Endothelial cell of umbilical vein (primary cell): ENCODE measurements around the gene CNKSR3. TPM values are rescaled to one million over a fixed set of nuclear protein-coding genes. Genes with fewer than 3 reads are reported as not detected.

Experiments
- BruUV-seq: library from RNA; stranded (reverse); fragments of 400-500 nt; replicated peaks from 2 replicates; lab custom pipeline; 2021; lab: Mats Ljungman, UMichigan
- CTCF ChIA-PET: fragments of 300-600, 350-600 bp; sonication (Branson Sonifier 250); formaldehyde crosslinking; loops from one replicate; lab custom pipeline; 2021; ENCODE audit warnings: antibody characterized with exemption, inconsistent platforms; lab: Charles Lee
- POLR2A ChIA-PET: fragments of 300-600, 350-600 bp; sonication (Branson Sonifier 250); formaldehyde crosslinking; loops from one replicate; lab custom pipeline; 2021; ENCODE audit warnings: antibody characterized with exemption, inconsistent platforms; lab: Charles Lee
- DNase-seq: peaks from one replicate; pipeline ENCODE4 v3.0.0-alpha.2; 2011; ENCODE audit warnings: low read depth, low spot score
- FAIRE-seq: peaks from 2 replicates; lab custom pipeline; 2011; peaks lifted over from hg19 to GRCh38; lab: Jason Lieb, UNC
- H2AFZ ChIP-seq: 2 replicates; pipeline ENCODE4 v1.6.0; 2012; ENCODE audit warnings: low read depth, low read length, control low read depth, inconsistent platforms
- H3K27ac ChIP-seq: 2 replicates; pipeline ENCODE4 v1.5.1; 2011; ENCODE audit warnings: low read depth, mild to moderate bottlenecking, control low read depth, low read length, moderate library complexity; ENCODE audit not compliant: insufficient read depth
- H3K27me3 ChIP-seq, 2 experiments: 2 replicates each; pipeline versions ENCODE4 v1.6.0 to v1.6.1; 2011; ENCODE audit warnings: low read length in 2 of 2, mixed read lengths in 1 of 2; ENCODE audit not compliant: control insufficient read depth in 2 of 2, insufficient read depth in 2 of 2
- H3K36me3 ChIP-seq, 2 experiments: 2 replicates in 1 of 2; 3 replicates in 1 of 2; pipeline ENCODE4 v1.5.1; 2011; ENCODE audit warnings: low read length in 2 of 2, mild to moderate bottlenecking in 1 of 2, moderate library complexity in 1 of 2; ENCODE audit not compliant: control insufficient read depth in 2 of 2, insufficient read depth in 2 of 2; ENCODE audit errors: extremely low read depth in 1 of 2
- H3K4me1 ChIP-seq: 3 replicates; pipeline ENCODE4 v1.5.1; 2011; ENCODE audit warnings: mild to moderate bottlenecking, low read length; ENCODE audit not compliant: control insufficient read depth, insufficient read depth; ENCODE audit errors: extremely low read depth
- H3K4me2 ChIP-seq: 2 replicates; pipeline ENCODE4 v1.6.1; 2011; ENCODE audit warnings: low read length, control low read depth, mixed read lengths; ENCODE audit not compliant: insufficient read depth
- H3K4me3 ChIP-seq, 3 experiments: fragments of 200-600 bp in 1 of 3; sonication (generic), shearing (Covaris generic) in 1 of 3; replicated peaks in 1 of 3; 2 replicates each; pipeline ENCODE4 v1.5.1; 2011 to 2016; ENCODE audit warnings: control low read depth in 3 of 3, low read length in 3 of 3, mild to moderate bottlenecking in 2 of 3, inconsistent platforms in 1 of 3, low read depth in 1 of 3, moderate library complexity in 1 of 3; ENCODE audit not compliant: insufficient read depth in 1 of 3
- H3K79me2 ChIP-seq: 2 replicates; pipeline ENCODE4 v1.6.0; 2012; ENCODE audit warnings: low read length, inconsistent platforms; ENCODE audit not compliant: control insufficient read depth, insufficient read depth
- H3K9ac ChIP-seq: replicated peaks from 2 replicates; pipeline ENCODE3; 2011; ENCODE audit warnings: low read length, control low read depth; ENCODE audit not compliant: insufficient read depth; ENCODE audit errors: extremely low read depth
- H3K9me1 ChIP-seq: replicated peaks from 3 replicates; pipeline ENCODE4 v1.6.0; 2011; ENCODE audit warnings: mild to moderate bottlenecking, low read length; ENCODE audit not compliant: control insufficient read depth, insufficient read depth; ENCODE audit errors: extremely low read depth
- H3K9me3 ChIP-seq: replicated peaks from 2 replicates; pipeline ENCODE4 v1.5.1; 2012; ENCODE audit warnings: low read length, inconsistent platforms; ENCODE audit not compliant: control insufficient read depth, insufficient read depth
- H4K20me1 ChIP-seq: replicated peaks from 2 replicates; pipeline ENCODE3; 2011; ENCODE audit warnings: mild to moderate bottlenecking, low read length; ENCODE audit not compliant: control insufficient read depth, insufficient read depth; ENCODE audit errors: extremely low read depth
- CTCF ChIP-seq, 2 donors: IDR thresholded peaks; 1 replicate in 1 of 2; 2 replicates in 1 of 2; pipeline ENCODE4 v1.5.1; 2011; ENCODE audit warnings: low read length in 2 of 2, mild to moderate bottlenecking in 2 of 2, moderate library complexity in 2 of 2, control low read depth in 1 of 2, inconsistent platforms in 1 of 2, low read depth in 1 of 2; ENCODE audit not compliant: insufficient read depth in 1 of 2; ENCODE audit errors: extremely low read depth in 1 of 2
- EZH2 ChIP-seq: IDR thresholded peaks from 2 replicates; pipeline ENCODE4 v1.6.1; 2012; ENCODE audit warnings: borderline replicate concordance, low read depth, mild to moderate bottlenecking, moderate library complexity, low read length, inconsistent platforms; ENCODE audit not compliant: severe bottlenecking
- FOS ChIP-seq: IDR thresholded peaks from 2 replicates; pipeline ENCODE4 v1.6.1; 2011; ENCODE audit warnings: mild to moderate bottlenecking, low read length, moderate library complexity, borderline replicate concordance; ENCODE audit not compliant: insufficient read depth
- GATA2 ChIP-seq: IDR thresholded peaks from 2 replicates; pipeline ENCODE4 v1.7.0; 2011; ENCODE audit warnings: low read depth, mild to moderate bottlenecking, moderate library complexity, mixed read lengths, low read length; ENCODE audit not compliant: insufficient read length, insufficient read depth
- JUN ChIP-seq: IDR thresholded peaks from 2 replicates; pipeline ENCODE4 v1.6.1; 2011; ENCODE audit warnings: borderline replicate concordance, low read depth; ENCODE audit not compliant: insufficient read length, insufficient read depth
- MAX ChIP-seq: IDR thresholded peaks from 2 replicates; pipeline ENCODE4 v1.6.1; 2011; ENCODE audit not compliant: insufficient read depth, insufficient read length
- MYC ChIP-seq: IDR thresholded peaks from one replicate; pipeline ENCODE4 v1.6.1; 2011; ENCODE audit warnings: mild to moderate bottlenecking, low read depth, low read length
- POLR2A ChIP-seq: IDR thresholded peaks from 2 replicates; pipeline ENCODE4 v1.6.1; 2012; ENCODE audit warnings: low read depth, mild to moderate bottlenecking, control low read depth, low read length
- POLR2AphosphoS5 ChIP-seq: IDR thresholded peaks from 2 replicates; pipeline ENCODE4 v1.6.1; 2012; ENCODE audit warnings: low read depth, mild to moderate bottlenecking, control low read depth, low read length, moderate library complexity; ENCODE audit not compliant: insufficient read depth
- dilution Hi-C: fragments of 300-500 bp; cut with MboI; formaldehyde crosslinking; loops from one replicate; pipeline ENCODE4 v1.15.0; 2019; ENCODE audit warnings: low sequenced_read_pairs; ENCODE audit not compliant: extremely low pct_ligation_motif_present
- intact Hi-C: fragments of 100-400 bp; cut with micrococcal nuclease; formaldehyde crosslinking; loops from one replicate; pipeline ENCODE4 v1.10.0; 2022
- polyA plus RNA-seq, 4 experiments: library from polyadenylated mRNA; depleted of rRNA in 3 of 4; stranded (reverse) in 3 of 4; unstranded in 1 of 4; fragments of >200 nt; gene quantifications; 2 replicates each; pipeline versions ENCODE4 v1.2.1 to v1.2.3, GENCODE V29; 2011 to 2012; ENCODE audit warnings: missing spikeins in 1 of 4
- total RNA-seq: library from RNA; stranded (reverse); gene quantifications from 2 replicates; pipeline ENCODE4 v1.2.3, GENCODE V29; 2021

CNKSR3 gene
- total and polyA plus RNA-seq, 2 donors (not counting 3 experiments of a cell fraction or from before 2014, with no cell fraction given) = 2.3 to 15.6 TPM

GRCh38 chr6:154430481-154430919 lies 80.0 kb downstream of the CNKSR3 start:
- Histone ChIP-seq H3K27ac (no peak overlapping the region), H4K20me1 (no peaks in the 10 kb centered on the region), H3K4me1 (peaks cover 21% of the 10 kb centered on the region), H3K27me3 (no peaks in the 10 kb centered on the region), H3K4me3 (no peak overlapping the region), H3K9me1 (no peaks in the 10 kb centered on the region), H2AFZ (no peak overlapping the region), H3K9ac (no peak overlapping the region), H3K9me3 (no peaks in the 10 kb centered on the region), H3K36me3 (no peaks in the 10 kb centered on the region), H3K4me2 (no peak overlapping the region), H3K79me2 (no peaks in the 10 kb centered on the region)
- BruUV-seq = no TSS peak
- ChIA-PET POLR2A (interaction anchor here (0.7 kb wide), 1 partner anchor 19 kb away, joined by 5 read pairs; no protein-coding TSS in a partner anchor), CTCF (interaction anchor here (1.9 kb wide), 1 partner anchor 70 kb away, joined by 4 read pairs; no protein-coding TSS in a partner anchor)
- dilution Hi-C loops (no loop called here), intact Hi-C loops (no loop called here)
- no peak for DNase-seq
- TF ChIP-seq FOS = no peak
- no peak for TF ChIP-seq CTCF (IDR thresholded peaks at IDR 0.05; ENCODE audit: extremely low read depth in 1 of 2, insufficient read depth in 1 of 2, low read depth in 1 of 2, low read length in 2 of 2)
- no peak for TF ChIP-seq JUN
- no peak for TF ChIP-seq GATA2
- TF ChIP-seq MAX = no peak
- no peak for TF ChIP-seq EZH2
- no peak for TF ChIP-seq POLR2A
- TF ChIP-seq POLR2AphosphoS5 = no peak
- TF ChIP-seq MYC = no peak
- FAIRE-seq = no peak
